ENCODE measurements around the gene DGLUCY. TPM values are rescaled to one million over a fixed set of nuclear protein-coding genes. Genes with fewer than 3 reads are reported as not detected.
"Not testable (repeated sequence)": the region's sequence is repeated elsewhere in the genome, so short reads cannot be mapped to it uniquely, and the experiment has no call there.

Gene DGLUCY
- total RNA-seq, 2 experiments from 2014 or later: 31.9 to 36.1 TPM

- H3K9me3 Mint-ChIP-seq: peaks cover 2% of the 10 kb centered on the region
- H3K27me3 Mint-ChIP-seq: no peaks in the 10 kb centered on the region
- H3K27ac Mint-ChIP-seq: peak overlapping the region; percentile 49
These were observed 4.7 kb downstream of the DGLUCY start for GRCh38 chr14:91118511-91119068.

GRCh38 chr14:91119556-91120311 lies 5.9 kb downstream of the DGLUCY start:
- Mint-ChIP-seq H3K4me3 (no peak overlapping the region), H3K27ac (peak overlapping the region; percentile 12), H3K36me3 (peaks cover 63% of the 10 kb centered on the region), H3K9me3 (peaks cover 2% of the 10 kb centered on the region), H3K27me3 (no peaks in the 10 kb centered on the region), H3K4me1 (peaks cover 56% of the 10 kb centered on the region)
- no peak for DNase-seq

More at GRCh38 chr14:91118511-91119068, 4.7 kb downstream of the DGLUCY start:
- H3K4me1 Mint-ChIP-seq: peaks cover 56% of the 10 kb centered on the region
- no peak overlapping the region for H3K4me3 Mint-ChIP-seq
- no peak for DNase-seq
- peaks cover 56% of the 10 kb centered on the region for H3K36me3 Mint-ChIP-seq

- Mint-ChIP-seq H3K4me1 (peaks cover 47% of the 10 kb centered on the region), H3K27ac (no peak overlapping the region), H3K36me3 (peaks cover 68% of the 10 kb centered on the region), H3K9me3 (peaks cover 5% of the 10 kb centered on the region), H3K4me3 (no peak overlapping the region), H3K27me3 (no peaks in the 10 kb centered on the region)
- DNase-seq: no peak
These were observed 9.3 kb downstream of the DGLUCY start for GRCh38 chr14:91123201-91123600.

- H3K27ac Mint-ChIP-seq, H3K27me3 Mint-ChIP-seq, DNase-seq, H3K9me3 Mint-ChIP-seq, H3K4me3 Mint-ChIP-seq: not testable (repeated sequence)
- Mint-ChIP-seq H3K4me1 (peaks cover 41% of the 10 kb centered on the region), H3K36me3 (peaks cover 60% of the 10 kb centered on the region)
These were observed 10.8 kb downstream of the DGLUCY start for GRCh38 chr14:91124406-91125270.

- H3K4me3 Mint-ChIP-seq: no peak overlapping the region
These were observed 11.4 kb downstream of the DGLUCY start for GRCh38 chr14:91125271-91125660.

DNA sequence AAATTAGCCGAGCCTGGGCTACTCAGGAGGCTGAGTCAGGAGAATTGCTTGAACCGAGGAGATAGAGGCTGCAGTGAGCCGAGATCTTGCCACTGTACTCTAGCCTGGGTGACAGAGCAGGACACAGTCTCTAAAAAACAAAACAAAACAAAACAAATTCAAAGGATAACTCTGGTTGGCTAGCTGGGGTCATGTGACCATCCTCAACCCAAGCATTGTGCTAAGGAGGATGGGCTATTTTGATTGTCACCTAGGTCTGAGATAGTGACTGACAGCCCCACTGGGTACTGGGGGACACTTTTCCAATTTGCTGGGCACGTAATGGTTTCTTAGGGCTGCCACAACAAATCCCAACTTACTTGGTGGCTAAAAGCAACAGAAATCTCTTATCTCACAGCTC lies 11.9 kb downstream of the DGLUCY start:
- Mint-ChIP-seq H3K36me3 (peaks cover 52% of the 10 kb centered on the region), H3K9me3 (peaks cover 5% of the 10 kb centered on the region), H3K27ac (no peak overlapping the region), H3K4me3 (no peak overlapping the region), H3K4me1 (peaks cover 34% of the 10 kb centered on the region), H3K27me3 (no peaks in the 10 kb centered on the region)
- no peak for DNase-seq

More at GRCh38 chr14:91125271-91125660, 11.4 kb downstream of the DGLUCY start:
- Mint-ChIP-seq H3K4me1 (peaks cover 37% of the 10 kb centered on the region), H3K27ac (no peak overlapping the region), H3K27me3 (no peaks in the 10 kb centered on the region), H3K9me3 (peaks cover 5% of the 10 kb centered on the region), H3K36me3 (peaks cover 55% of the 10 kb centered on the region)
- DNase-seq: no peak

DNA sequence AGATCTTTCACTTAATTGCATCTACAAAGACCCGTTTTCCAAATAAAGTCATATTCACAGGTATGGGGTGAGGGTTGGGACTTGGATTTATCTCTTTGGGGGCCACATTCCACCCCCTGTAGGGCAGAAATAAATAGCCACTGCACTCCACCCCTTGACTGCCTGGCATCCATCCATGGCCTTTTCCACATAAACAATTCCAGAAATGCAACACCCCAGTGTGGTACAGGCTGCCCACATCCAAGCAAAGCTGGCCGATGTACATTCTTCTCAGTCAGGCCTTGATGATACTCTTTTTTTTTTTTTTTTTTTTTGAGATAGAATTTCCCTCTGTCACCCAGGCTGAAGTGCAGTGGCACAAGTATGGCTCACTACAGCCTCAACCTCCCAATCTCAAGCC lies 12.9 kb downstream of the DGLUCY start:
- Mint-ChIP-seq H3K4me1 (peaks cover 30% of the 10 kb centered on the region), H3K9me3 (peaks cover 5% of the 10 kb centered on the region), H3K36me3 (peaks cover 50% of the 10 kb centered on the region), H3K4me3 (no peak overlapping the region), H3K27ac (no peak overlapping the region), H3K27me3 (no peaks in the 10 kb centered on the region)
- no peak for DNase-seq

DNA sequence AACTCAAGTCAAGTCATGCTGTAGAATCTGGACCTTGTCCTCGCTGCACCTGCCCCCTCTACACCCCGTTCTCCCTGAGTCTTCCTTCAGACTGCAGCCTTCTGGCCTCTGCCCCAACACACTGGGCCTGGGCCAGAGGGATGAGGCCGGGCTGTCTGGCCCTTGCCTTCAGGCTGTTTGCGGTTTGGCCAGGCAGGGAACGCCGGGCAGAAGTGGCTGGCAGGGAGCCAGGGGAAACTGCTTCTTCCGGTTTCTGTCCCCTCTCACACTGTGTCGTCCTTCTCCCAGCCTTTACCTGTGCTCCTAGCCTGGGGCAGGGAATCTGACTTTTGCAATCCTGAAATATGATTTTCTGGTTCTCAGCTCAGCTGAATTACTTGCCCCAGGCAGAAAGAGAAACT lies 13.5 kb downstream of the DGLUCY start:
- peaks cover 53% of the 10 kb centered on the region for H3K36me3 Mint-ChIP-seq
- DNase-seq: no peak
- H3K27me3 Mint-ChIP-seq: no peaks in the 10 kb centered on the region
- no peak overlapping the region for H3K27ac Mint-ChIP-seq
- peaks cover 5% of the 10 kb centered on the region for H3K9me3 Mint-ChIP-seq
- H3K4me3 Mint-ChIP-seq: no peak overlapping the region
- peaks cover 30% of the 10 kb centered on the region for H3K4me1 Mint-ChIP-seq

GRCh38 chr14:91127924-91128323 lies 14.1 kb downstream of the DGLUCY start:
- Mint-ChIP-seq H3K27me3 (no peaks in the 10 kb centered on the region), H3K4me1 (peaks cover 28% of the 10 kb centered on the region), H3K36me3 (peaks cover 57% of the 10 kb centered on the region), H3K27ac (no peak overlapping the region), H3K9me3 (peaks cover 5% of the 10 kb centered on the region), H3K4me3 (no peak overlapping the region)
- DNase-seq: no peak

GRCh38 chr14:91128699-91129098 lies 14.8 kb downstream of the DGLUCY start:
- peaks cover 25% of the 10 kb centered on the region for H3K4me1 Mint-ChIP-seq
- H3K27me3 Mint-ChIP-seq: no peaks in the 10 kb centered on the region
- DNase-seq: no peak
- H3K36me3 Mint-ChIP-seq: peaks cover 52% of the 10 kb centered on the region
- peaks cover 5% of the 10 kb centered on the region for H3K9me3 Mint-ChIP-seq
- H3K4me3 Mint-ChIP-seq: no peak overlapping the region
- peak overlapping the region; percentile 27 for H3K27ac Mint-ChIP-seq

GRCh38 chr14:91129261-91129660 lies 15.4 kb downstream of the DGLUCY start:
- no peak overlapping the region for H3K4me3 Mint-ChIP-seq
- peaks cover 51% of the 10 kb centered on the region for H3K36me3 Mint-ChIP-seq
- no peaks in the 10 kb centered on the region for H3K27me3 Mint-ChIP-seq
- H3K9me3 Mint-ChIP-seq: peaks cover 5% of the 10 kb centered on the region
- no peak for DNase-seq
- no peak overlapping the region for H3K27ac Mint-ChIP-seq
- H3K4me1 Mint-ChIP-seq: peaks cover 22% of the 10 kb centered on the region

DNA sequence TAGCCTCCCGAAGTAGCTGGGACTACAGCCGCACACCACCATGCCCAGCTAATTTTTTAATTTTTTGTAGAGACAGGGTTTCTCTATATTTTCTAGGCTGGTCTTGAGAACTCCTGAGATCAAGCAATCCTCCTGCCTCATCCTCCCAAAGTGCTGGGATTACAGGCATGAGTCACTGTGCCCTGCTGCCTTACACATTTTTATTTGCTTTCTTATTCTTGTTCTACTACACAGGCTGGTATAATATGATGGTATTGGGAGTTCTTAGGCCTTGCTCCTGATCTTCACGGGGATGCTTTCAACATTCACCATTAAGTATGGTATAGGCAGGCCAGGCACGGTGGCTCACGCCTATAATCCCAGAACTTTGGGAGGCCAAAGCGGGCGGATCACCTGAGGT lies 21.2 kb downstream of the DGLUCY start:
- Mint-ChIP-seq H3K36me3 (peaks cover 27% of the 10 kb centered on the region), H3K4me1 (peaks cover 15% of the 10 kb centered on the region)

GRCh38 chr14:91138511-91139359 lies 24.9 kb downstream of the DGLUCY start:
- Mint-ChIP-seq H3K4me1 (peaks cover 39% of the 10 kb centered on the region), H3K9me3 (no peaks in the 10 kb centered on the region), H3K27ac (peak overlapping the region; percentile 67), H3K27me3 (no peaks in the 10 kb centered on the region), H3K36me3 (peaks cover 29% of the 10 kb centered on the region), H3K4me3 (no peak overlapping the region)
- DNase-seq: peak; percentile 45

More for the DNA sequence above, 21.2 kb downstream of the DGLUCY start:
- no peak for DNase-seq
- no peak overlapping the region for H3K27ac Mint-ChIP-seq
- H3K4me3 Mint-ChIP-seq: no peak overlapping the region
- no peaks in the 10 kb centered on the region for H3K9me3 Mint-ChIP-seq
- H3K27me3 Mint-ChIP-seq: no peaks in the 10 kb centered on the region

DNA sequence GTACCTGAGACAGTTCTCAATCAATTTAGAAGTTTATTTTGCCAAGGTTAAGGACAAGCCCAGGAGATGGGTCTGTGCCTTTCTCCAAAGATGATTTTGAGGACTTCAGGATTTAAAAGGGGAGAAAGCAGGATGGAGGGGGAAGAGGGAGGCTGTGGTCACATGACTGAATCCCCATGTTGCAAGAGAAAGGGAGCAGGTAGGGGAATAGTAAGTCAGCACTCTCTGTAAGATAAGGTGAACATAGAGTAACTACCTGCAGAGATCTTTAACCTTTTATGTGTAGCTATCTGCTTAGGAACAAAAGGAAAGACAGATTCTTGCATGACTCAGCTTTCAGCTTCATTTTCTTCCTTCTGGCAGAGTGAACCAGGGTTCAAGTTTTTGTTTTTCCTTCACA lies 25.9 kb downstream of the DGLUCY start:
- peaks cover 26% of the 10 kb centered on the region for H3K36me3 Mint-ChIP-seq

More for the DNA sequence above, 25.9 kb downstream of the DGLUCY start:
- H3K4me3 Mint-ChIP-seq: no peak overlapping the region
- no peaks in the 10 kb centered on the region for H3K27me3 Mint-ChIP-seq
- H3K27ac Mint-ChIP-seq: no peak overlapping the region
- no peaks in the 10 kb centered on the region for H3K9me3 Mint-ChIP-seq
- H3K4me1 Mint-ChIP-seq: peaks cover 48% of the 10 kb centered on the region
- DNase-seq: no peak

Data from activated naive CD8-positive, alpha-beta T cell treated with anti-CD3 and anti-CD28 coated beads for 36 hours (primary cell).